AG10803 (cell line): Measurements from ENCODE around the gene SSTR5.

Source experiments
- DNase-seq: peaks from one replicate; pipeline ENCODE4 v3.0.0; 2010; ENCODE audit warnings: low read depth
- H3K4me3 ChIP-seq: 2 replicates; pipeline ENCODE4 v1.5.1; 2011; ENCODE audit warnings: mild to moderate bottlenecking, low read length, control low read depth
- TF ChIP-seq, protein P1 (sequence below): conservative IDR thresholded peaks from 2 replicates; pipeline ENCODE4 v1.5.1; 2011; ENCODE audit warnings: mild to moderate bottlenecking, low read length, control low read depth, inconsistent platforms

The SSTR5 gene

DNA sequence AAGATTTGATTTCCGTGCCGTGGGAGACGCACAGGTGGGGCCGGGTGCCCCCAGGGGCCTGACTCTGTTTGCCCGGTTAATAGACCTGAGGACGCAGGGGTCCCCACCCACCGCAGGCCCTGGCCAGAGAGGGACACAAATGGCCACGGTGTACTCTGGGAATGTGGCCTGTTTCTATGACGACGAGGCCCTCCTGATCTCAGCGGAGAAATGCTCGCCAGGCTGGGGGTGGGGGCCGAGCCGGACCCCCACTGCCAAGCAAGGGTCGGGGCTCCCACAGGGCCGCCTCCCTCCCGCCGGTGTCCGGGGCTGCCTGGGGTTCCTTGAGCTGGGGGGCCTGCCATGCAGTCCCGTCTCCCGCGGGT, 48.0 kb downstream of the SSTR5 start:
- DNase-seq: no peak
- H3K4me3 ChIP-seq: no peak overlapping the region
- TF ChIP-seq, protein P1, sequence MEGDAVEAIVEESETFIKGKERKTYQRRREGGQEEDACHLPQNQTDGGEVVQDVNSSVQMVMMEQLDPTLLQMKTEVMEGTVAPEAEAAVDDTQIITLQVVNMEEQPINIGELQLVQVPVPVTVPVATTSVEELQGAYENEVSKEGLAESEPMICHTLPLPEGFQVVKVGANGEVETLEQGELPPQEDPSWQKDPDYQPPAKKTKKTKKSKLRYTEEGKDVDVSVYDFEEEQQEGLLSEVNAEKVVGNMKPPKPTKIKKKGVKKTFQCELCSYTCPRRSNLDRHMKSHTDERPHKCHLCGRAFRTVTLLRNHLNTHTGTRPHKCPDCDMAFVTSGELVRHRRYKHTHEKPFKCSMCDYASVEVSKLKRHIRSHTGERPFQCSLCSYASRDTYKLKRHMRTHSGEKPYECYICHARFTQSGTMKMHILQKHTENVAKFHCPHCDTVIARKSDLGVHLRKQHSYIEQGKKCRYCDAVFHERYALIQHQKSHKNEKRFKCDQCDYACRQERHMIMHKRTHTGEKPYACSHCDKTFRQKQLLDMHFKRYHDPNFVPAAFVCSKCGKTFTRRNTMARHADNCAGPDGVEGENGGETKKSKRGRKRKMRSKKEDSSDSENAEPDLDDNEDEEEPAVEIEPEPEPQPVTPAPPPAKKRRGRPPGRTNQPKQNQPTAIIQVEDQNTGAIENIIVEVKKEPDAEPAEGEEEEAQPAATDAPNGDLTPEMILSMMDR: no peak

DNA sequence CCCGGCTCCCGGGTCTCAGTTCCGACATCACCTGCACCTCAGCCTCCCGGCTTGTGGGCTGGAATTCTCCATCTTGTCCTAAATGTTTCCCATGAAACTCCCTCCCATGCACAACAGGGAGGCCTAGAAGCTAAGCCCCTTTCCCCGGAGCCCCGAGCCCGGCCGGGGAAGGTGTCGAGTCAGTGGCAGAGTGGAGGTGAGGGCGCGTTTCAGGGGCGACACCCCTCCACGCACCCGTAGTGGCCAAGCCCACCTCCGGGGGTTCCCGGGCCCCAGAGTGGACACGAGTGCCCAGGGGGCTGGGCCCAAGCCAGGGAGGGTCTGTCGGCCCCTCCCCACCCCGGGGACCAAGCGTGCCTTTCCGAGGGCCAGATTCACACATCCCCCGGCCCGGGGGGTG, 48.5 kb downstream of the SSTR5 start:
- no peak for DNase-seq
- TF ChIP-seq, protein P1: no peak
- no peak overlapping the region for H3K4me3 ChIP-seq

DNA sequence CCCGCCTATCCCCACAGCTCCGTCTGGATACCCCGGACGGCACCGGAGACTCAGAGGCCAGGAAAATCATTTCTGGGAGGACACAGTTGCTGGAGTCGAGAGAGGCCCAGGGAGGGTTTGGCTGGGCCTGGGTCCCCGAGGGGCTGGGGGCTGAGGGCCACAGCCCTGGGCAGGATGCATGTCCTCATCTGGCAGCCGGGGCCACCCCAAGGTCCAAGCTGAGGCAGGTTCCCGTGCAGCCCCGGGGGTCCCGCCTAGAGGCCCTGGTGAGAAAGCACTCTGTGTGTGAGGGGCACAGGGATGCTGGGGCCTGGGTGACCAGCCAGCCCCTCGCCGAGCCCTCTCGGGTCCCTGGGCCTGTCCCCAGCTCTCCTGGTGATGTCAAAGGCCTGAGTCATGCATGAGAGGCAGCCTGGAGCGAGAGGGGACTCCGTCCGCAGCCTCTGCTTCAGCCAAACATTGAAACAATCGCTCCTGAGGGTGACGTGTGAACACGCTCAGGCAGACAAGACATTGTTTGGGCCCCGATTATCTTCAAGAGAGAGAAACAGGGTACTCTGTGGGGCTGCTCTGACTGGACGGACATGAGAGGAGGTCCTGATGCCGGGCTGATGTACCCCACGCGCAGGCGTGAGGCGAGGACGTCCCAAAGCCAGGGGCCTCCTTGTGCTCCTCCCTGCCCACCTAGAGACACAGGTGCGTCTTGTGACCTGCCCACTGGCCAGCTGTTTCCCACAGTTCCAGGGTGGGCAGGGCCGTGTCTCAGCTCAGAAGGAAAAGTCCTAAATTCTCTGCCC, 49.3 kb downstream of the SSTR5 start:
- TF ChIP-seq, protein P1: no peak
- no peak for DNase-seq
- H3K4me3 ChIP-seq: no peak overlapping the region

DNA sequence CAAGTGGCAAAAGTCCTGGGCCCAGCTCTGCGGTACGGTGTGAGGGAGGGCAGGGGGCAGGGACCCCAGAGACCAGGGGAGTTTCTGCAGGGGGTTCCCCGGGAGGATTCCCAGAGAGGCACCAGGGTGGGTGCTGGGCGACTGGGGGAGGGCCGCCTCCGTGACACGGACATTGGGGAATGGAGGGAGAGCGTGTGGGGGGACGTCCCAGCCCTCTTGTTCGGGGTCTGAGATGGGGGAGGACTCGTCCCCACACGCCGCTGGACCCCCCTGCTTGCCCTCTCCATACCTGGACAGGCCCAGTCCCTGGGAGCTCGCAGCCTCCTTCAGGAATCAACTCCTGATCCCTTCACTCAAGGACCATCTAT, 49.8 kb downstream of the SSTR5 start:
- TF ChIP-seq, protein P1: no peak
- no peak overlapping the region for H3K4me3 ChIP-seq
- DNase-seq: no peak

DNA sequence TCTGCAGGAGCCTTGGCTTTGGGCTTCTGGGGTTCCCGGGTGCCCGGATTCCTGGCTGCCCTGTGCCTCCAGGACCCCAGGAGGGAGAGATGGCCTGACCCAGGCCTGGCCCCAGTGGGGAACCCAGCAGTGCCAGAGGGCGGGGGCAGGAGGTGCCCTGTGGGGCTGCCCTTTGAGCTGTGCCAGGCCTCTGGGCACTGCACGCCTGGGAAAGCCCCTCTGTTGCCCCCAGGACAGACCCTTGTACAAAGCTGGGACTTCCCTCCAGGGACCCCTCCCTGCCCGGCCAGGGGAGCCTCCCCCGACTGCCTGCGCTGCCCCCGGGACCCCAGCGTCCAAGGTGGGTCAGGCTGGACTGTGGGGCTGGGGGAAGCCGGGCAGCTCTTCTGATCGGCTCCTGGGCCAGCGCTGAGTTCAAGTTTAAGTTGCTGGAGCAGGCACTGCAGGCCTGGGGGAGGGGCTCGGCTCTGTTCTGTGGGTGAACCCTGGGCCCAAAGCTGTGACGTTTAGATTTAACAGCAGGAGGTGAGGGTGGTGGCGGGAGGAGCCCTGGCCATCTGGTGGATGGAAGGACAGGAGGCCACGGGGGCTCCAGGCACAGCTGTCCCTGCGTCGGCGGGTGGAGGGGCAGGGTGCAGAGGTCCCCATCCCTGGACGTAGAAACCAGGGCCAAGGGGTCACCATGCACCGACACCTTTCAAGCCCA, 51.1 kb downstream of the SSTR5 start:
- no peak for DNase-seq
- TF ChIP-seq, protein P1: no peak
- no peak overlapping the region for H3K4me3 ChIP-seq

DNA sequence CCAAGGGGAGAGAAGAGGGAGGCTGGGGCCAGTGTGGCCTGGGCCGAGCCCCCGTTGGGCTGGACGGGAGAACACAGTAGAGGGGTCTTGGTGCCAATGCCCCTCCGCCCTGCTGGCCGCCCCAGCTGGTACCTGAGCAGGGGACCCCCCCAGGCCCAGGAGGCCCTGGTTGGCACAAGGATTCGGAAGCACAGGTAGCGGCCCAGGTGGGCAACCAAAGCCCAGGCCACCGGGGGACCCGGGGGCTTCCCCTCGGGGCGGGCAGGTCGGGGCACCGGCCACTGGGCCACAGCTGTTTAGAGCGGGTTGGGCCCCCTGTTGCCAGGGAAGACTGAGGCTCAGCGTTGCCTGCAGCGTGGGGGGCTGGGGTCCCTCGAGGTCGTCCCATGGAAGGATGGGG, 51.7 kb downstream of the SSTR5 start:
- no peak for DNase-seq
- TF ChIP-seq, protein P1: no peak
- H3K4me3 ChIP-seq: no peak overlapping the region

DNA sequence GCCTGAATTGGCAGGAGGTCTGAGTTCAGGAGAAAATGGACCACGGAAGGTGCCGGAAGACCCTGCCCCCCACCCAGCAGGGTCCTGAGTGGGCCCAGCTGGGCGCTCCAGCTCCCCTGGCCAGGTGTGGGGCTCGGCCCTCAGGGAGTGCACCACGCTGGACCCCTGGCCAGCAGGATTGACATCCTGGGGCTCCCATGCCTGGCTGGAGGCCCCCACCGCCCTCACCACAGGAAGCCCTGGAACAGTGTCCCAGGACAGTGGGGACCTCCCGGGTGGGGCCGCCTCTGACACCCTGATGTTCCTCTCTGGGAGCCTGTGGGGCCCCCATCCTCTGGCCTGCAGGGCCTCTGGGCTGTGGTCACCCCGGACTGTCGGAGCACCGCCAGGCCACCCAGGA, 52.2 kb downstream of the SSTR5 start:
- H3K4me3 ChIP-seq: no peak overlapping the region
- DNase-seq: no peak

More for the DNA sequence above, 52.2 kb downstream of the SSTR5 start:
- TF ChIP-seq, protein P1: no peak
